SK-N-MC (cell line): ENCODE results near the gene IGFALS.

Experiments
- EZH2 ChIP-seq: fragments of 200-600 bp; sonication (generic); IDR thresholded peaks from one replicate; pipeline ENCODE4 v1.6.1; 2017; ENCODE audit warnings: antibody characterized with exemption
- FOXP2 ChIP-seq: optimal IDR thresholded peaks from 2 replicates; pipeline ENCODE3; 2011; ENCODE audit warnings: mild to moderate bottlenecking, moderate library complexity; ENCODE audit not compliant: insufficient read depth; ENCODE audit errors: extremely low read length, control extremely low read depth
- POLR2AphosphoS5 ChIP-seq: IDR thresholded peaks from 2 replicates; pipeline ENCODE4 v1.6.1; 2012; ENCODE audit warnings: mild to moderate bottlenecking, low read depth, low read length, borderline replicate concordance

DNA sequence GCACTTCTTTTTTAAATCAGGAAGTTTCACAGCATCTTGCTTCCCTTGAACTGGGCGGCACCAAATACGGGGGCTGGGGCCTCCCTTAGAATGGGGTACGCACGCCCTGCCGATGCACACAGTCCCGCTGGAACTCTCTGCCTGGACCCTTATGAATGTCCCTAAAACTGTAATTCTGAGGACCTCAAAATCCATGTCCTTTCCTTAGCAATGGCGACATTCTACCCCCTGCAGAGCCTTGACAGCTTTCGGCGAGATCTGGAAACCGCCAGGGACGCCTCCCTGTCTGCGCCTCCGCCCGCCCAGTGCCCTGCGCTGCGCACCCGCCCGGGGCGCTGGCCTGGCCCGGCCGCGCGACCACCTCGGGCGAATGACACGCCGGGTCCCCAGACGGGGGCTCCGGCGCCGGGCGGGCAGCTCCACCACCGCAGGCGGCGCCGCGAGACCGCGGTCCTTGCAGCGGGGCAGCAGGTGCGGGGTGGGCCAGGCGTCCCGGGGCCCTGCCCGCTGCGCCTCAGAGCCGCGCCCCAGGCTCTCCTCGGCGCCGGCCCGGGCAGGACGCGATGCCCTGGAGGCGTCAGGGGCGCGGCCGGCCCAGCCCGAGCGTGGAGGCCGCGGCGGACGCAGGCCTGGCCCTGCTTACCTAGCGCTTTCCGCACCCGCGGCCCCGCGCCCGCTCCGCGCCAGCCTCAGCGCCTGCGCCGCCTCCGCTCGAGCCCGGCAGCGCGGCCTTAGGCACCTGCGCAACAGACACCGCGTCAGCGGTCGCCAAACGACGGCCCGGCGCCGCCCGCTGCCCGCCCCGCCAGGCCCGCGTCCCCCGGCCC lies 32.6 kb upstream of the IGFALS start:
- no peak for TF ChIP-seq EZH2
- no peak for TF ChIP-seq POLR2AphosphoS5
- no peak for TF ChIP-seq FOXP2
